Body of pancreas (tissue), 4 donors: ENCODE results near the gene TEX38. TPM values are rescaled to one million over a fixed set of nuclear protein-coding genes. Genes with fewer than 3 reads are reported as not detected.
A peak's percentile ranks its signal among the peaks of the same experiment; 100 is the strongest.
"Not testable (repeated sequence)": the region's sequence is repeated elsewhere in the genome, so short reads cannot be mapped to it uniquely, and the experiment has no call there.

ENCODE experiments used
- ATAC-seq: fragments of 150-250 bp; one replicate; pipeline ENCODE4 v1.9.1; 2016
- DNase-seq, 4 donors: peaks; one replicate each; pipeline ENCODE4 v3.0.0-alpha.2; 2019
- H3K27ac ChIP-seq, 4 donors: fragments of 200-600 bp; sonication (generic); 1 replicate in 3 of 4; 2 replicates in 1 of 4; pipeline versions ENCODE4 v1.5.1 to v1.6.1; 2016 to 2019; ENCODE audit warnings: mild to moderate bottlenecking in 1 of 4, mixed read lengths in 1 of 4, moderate library complexity in 1 of 4
- H3K27me3 ChIP-seq, 2 donors: fragments of 200-600 bp; sonication (generic); one replicate each; pipeline ENCODE4 v1.6.0; 2016; ENCODE audit warnings: mild to moderate bottlenecking in 1 of 2
- H3K36me3 ChIP-seq, 2 donors: fragments of 200-600 bp; sonication (generic); replicated peaks in 1 of 2; 2 replicates each; pipeline ENCODE4 v1.5.1; 2016; ENCODE audit warnings: low read depth in 2 of 2; ENCODE audit not compliant: insufficient read depth in 1 of 2
- H3K4me1 ChIP-seq: fragments of 200-600 bp; sonication (generic); one replicate; pipeline ENCODE4 v1.6.0; 2016
- H3K4me3 ChIP-seq, 2 donors: fragments of 200-600 bp; sonication (generic); 1 replicate in 1 of 2; 2 replicates in 1 of 2; pipeline ENCODE4 v1.5.1; 2016 to 2019
- H3K9me3 ChIP-seq, 3 donors: fragments of 200-600 bp; sonication (generic); 1 replicate in 2 of 3; 2 replicates in 1 of 3; pipeline ENCODE4 v1.5.1; 2016
- CTCF ChIP-seq, 7 experiments: fragments of 450-650 bp in 4 of 7; fragments of 200-600 bp in 3 of 7; sonication (generic) in 3 of 7; IDR thresholded peaks; one replicate each; pipeline ENCODE4 v1.5.1; 2016 to 2019; ENCODE audit warnings: antibody characterized with exemption in 7 of 7
- POLR2A ChIP-seq, 3 donors: fragments of 450-650 bp; IDR thresholded peaks; one replicate each; pipeline ENCODE4 v1.6.1; 2016; ENCODE audit warnings: antibody characterized with exemption in 3 of 3, mild to moderate bottlenecking in 2 of 3
- WGBS, 2 donors: methylation state at CpG; one replicate each; pipeline ENCODE4 v1.1.5; 2017; 5-methylcytosine and 5-hydroxymethylcytosine counted together
- intact Hi-C: fragments of 100-400 bp; cut with DNase I; formaldehyde crosslinking; loops from one replicate; pipeline ENCODE4 v1.15.1; 2023
- total RNA-seq, 2 donors: library from RNA; depleted of rRNA; stranded (reverse); fragments of >200 nt; gene quantifications; one replicate each; pipeline ENCODE4 v1.1.0, GENCODE V29; 2016

TEX38 gene
- total RNA-seq, 2 donors from 2014 or later: not detected

GRCh38 chr1:46717654-46718053 lies 46.0 kb downstream of the TEX38 start:
- Histone ChIP-seq H3K4me1 (peaks cover 53% of the 10 kb centered on the region), H3K27ac (peak overlapping the region in 3 of 4 donors; percentile 16 to 87 (median 75)), H3K4me3 (peak overlapping the region in 1 of 2 donors; percentile 77), H3K9me3 (no peaks in the 10 kb centered on the region), H3K36me3 (no peaks in the 10 kb centered on the region), H3K27me3 (no peaks in the 10 kb centered on the region)
- no peak for ATAC-seq
- DNase-seq: no peak
- TF ChIP-seq POLR2A (IDR thresholded peaks at IDR 0.05) (no peak), CTCF (IDR thresholded peaks at IDR 0.05) (no peak)
- WGBS, 2 donors: 38 to 42% methylated on average over 9 of the region's 9 CpGs
- intact Hi-C loops: no loop called here

GRCh38 chr1:46718340-46718726 lies 46.7 kb downstream of the TEX38 start:
- Histone ChIP-seq H3K27ac (peak overlapping the region; percentile 57 to 90 (median 81)), H3K4me1 (peaks cover 53% of the 10 kb centered on the region), H3K4me3 (peak overlapping the region; percentile 70 to 77), H3K36me3 (no peaks in the 10 kb centered on the region), H3K27me3 (no peaks in the 10 kb centered on the region), H3K9me3 (no peaks in the 10 kb centered on the region)
- 0 to 1% methylated on average over 12 of the region's 12 CpGs for WGBS, 2 donors
- intact Hi-C loops: no loop called here
- TF ChIP-seq CTCF (IDR thresholded peaks at IDR 0.05) (no peak), POLR2A (IDR thresholded peaks at IDR 0.05) (no peak)
- no peak for ATAC-seq
- no peak for DNase-seq

- Histone ChIP-seq H3K4me3 (peak within 1 kb of the TSS; percentile 70 to 77), H3K27me3 (no peaks in the 10 kb centered on the region), H3K27ac (peak within 1 kb of the TSS; percentile 57 to 90 (median 81)), H3K36me3 (no peaks in the 10 kb centered on the region), H3K9me3 (no peaks in the 10 kb centered on the region), H3K4me1 (peaks cover 50% of the 10 kb centered on the region)
- ATAC-seq (peak; percentile 98), DNase-seq (peak; percentile 98 to 99 (median 98))
- intact Hi-C loops: no loop called here
- TF ChIP-seq CTCF (IDR thresholded peaks at IDR 0.05) (peak in 2 of 7 experiments; percentile 6 to 34), POLR2A (IDR thresholded peaks at IDR 0.05) (peak; percentile 76 to 82 (median 80))
- 0% methylated on average over 5 to 80 of the region's 85 CpGs for WGBS, 2 donors
Observed at GRCh38 chr1:46718727-46719622, 47.3 kb downstream of the TEX38 start, which contains the start of gene EFCAB14. Gene EFCAB14, minus strand, starts transcription at chr1:46719114. Its CDS starts 1,027 bp downstream, at chr1:46718087.

DNA sequence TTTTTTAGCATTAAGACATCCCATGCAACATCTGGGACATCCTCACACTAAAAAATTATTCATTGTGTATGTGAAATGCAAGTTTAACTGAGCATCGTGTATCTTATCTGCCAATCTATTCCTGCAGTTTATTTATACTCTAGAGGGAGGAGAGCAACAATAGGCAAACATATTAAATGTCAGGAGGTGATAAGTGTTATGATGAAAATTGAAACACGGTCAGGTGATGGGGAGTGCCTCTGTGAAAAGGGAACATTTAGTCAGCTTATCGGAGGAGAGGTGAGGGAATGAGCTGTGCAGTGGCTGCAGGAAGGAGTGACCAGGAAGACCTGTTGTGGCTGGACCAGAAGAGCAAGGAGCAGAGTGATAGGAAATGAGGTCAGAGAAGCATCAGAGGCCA lies 48.0 kb downstream of the TEX38 start:
- peaks cover 43% of the 10 kb centered on the region for H3K4me1 ChIP-seq
- H3K9me3 ChIP-seq: no peaks in the 10 kb centered on the region
- H3K27me3 ChIP-seq: no peaks in the 10 kb centered on the region
- peak; percentile 24 to 47 (median 42) for DNase-seq
- intact Hi-C loops: loop anchor here (5.0 to 10.0 kb wide), 2 partner anchors 95 to 242 kb away; no protein-coding TSS in a partner anchor
- H3K4me3 ChIP-seq: no peak overlapping the region
- H3K36me3 ChIP-seq: no peaks in the 10 kb centered on the region
- peak overlapping the region; percentile 57 to 90 (median 81) for H3K27ac ChIP-seq
- peak; percentile 5 for ATAC-seq
- TF ChIP-seq POLR2A (IDR thresholded peaks at IDR 0.05) (no peak), CTCF (IDR thresholded peaks at IDR 0.05) (no peak)
- WGBS, 2 donors: 4% methylated on average over 3 of the region's 3 CpGs

DNA sequence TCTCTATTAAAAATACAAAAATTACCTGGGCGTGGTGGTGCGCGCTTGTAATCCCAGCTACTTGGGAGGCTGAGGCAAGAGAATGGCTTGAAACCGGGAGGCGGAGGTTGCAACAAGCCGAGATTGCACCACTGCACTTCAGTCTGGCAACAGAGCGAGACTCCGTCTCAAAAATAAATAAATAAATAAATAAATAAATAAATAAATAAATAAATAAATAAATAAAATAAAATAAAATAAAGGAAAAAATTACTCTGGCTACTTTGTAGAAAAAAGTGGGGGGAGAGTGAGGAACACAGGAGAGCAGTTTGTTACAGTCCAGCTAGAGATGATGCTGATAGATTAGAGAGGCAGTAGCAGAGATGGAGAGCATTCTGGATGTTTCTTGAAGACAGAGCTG lies 48.7 kb downstream of the TEX38 start:
- not testable (repeated sequence) for H3K36me3 ChIP-seq, ATAC-seq, H3K27me3 ChIP-seq, DNase-seq, H3K9me3 ChIP-seq, H3K4me3 ChIP-seq
- 91 to 95% methylated on average over 8 of the region's 8 CpGs for WGBS, 2 donors
- intact Hi-C loops: loop anchor here (5.0 to 10.0 kb wide), 2 partner anchors 96 to 243 kb away; no protein-coding TSS in a partner anchor
- peaks cover 37% of the 10 kb centered on the region for H3K4me1 ChIP-seq
- H3K27ac ChIP-seq: peak overlapping the region in 1 of 4 donors; percentile 90
